ENCODE measurements around the gene INPP5F.

INPP5F gene

DNA sequence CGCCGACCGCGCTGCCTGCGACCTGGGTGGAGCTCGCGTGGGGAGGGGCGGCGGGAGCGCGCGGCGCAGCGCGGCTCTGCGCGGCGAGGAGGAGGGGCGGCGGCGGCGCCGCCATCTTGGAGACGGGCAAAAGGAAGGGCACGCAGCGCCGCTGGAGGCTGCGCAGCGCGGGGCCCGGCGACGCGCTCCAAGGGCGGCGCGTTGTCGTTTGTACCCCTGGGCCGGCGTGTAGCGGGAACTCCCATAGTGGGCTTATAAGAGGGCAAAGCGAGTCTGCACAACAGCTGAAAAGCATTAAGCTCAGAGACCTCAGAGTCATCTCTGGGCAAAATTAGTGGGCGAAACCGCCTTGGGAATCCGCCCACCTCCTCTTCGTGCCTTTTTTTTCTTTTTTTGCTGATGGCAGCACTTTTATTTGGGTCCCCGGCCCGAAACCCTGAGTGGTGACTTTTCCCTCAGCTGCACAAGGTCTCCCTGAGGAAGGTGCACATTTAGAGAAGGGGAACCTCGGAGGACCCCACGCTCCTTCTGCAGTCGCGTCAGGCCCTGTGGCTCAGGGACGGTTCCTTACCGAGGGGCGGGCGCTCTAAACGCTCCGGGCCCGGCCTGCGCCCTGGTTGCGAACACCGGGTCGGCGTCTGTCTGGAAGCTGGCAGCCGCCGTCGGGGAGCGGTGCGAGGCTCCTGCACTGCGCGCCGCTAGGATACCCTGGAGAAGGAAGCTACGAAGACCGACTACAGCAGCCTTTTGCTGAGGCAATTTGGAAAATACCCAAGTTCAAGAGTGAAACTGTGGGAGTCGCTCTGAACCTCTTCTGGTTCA, 147.2 kb downstream of the INPP5F start:
- Mint-ChIP-seq H3K27ac (peak overlapping the region; percentile 92 to 95 (median 93)), H3K4me1 (peaks cover 28% of the 10 kb centered on the region), H3K9me3 (no peaks in the 10 kb centered on the region), H3K4me3 (peak overlapping the region; percentile 86 to 93 (median 90)), H3K27me3 (ENCODE audit: low read depth) (no peaks in the 10 kb centered on the region), H3K36me3 (ENCODE audit: low read depth) (no peaks in the 10 kb centered on the region)
- TF ChIP-seq, protein P1, sequence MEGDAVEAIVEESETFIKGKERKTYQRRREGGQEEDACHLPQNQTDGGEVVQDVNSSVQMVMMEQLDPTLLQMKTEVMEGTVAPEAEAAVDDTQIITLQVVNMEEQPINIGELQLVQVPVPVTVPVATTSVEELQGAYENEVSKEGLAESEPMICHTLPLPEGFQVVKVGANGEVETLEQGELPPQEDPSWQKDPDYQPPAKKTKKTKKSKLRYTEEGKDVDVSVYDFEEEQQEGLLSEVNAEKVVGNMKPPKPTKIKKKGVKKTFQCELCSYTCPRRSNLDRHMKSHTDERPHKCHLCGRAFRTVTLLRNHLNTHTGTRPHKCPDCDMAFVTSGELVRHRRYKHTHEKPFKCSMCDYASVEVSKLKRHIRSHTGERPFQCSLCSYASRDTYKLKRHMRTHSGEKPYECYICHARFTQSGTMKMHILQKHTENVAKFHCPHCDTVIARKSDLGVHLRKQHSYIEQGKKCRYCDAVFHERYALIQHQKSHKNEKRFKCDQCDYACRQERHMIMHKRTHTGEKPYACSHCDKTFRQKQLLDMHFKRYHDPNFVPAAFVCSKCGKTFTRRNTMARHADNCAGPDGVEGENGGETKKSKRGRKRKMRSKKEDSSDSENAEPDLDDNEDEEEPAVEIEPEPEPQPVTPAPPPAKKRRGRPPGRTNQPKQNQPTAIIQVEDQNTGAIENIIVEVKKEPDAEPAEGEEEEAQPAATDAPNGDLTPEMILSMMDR (IDR thresholded peaks at IDR 0.05; ENCODE audit: unreplicated experiment in 3 of 3): no peak

DNA sequence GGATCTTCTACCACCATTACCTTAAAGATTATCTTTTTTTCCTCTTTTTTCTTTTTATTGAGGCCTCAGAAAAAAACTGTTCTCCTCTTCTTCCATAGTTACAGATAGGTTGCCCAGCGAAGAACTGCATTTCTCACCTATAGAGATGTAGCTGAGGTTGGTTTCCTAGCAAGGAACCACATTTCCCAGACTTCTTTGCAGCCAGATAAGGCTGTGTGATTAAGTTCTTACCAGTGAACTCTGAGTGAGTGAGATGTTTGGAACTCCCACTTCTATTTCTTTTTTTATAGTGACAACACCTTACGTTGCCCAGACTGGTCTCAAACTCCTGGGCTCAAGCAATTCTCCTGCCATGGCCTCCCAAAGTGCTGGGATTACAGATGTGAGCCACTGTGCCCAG, 152.7 kb downstream of the INPP5F start:
- H3K27ac Mint-ChIP-seq: no peak overlapping the region
- no peaks in the 10 kb centered on the region for H3K9me3 Mint-ChIP-seq
- no peaks in the 10 kb centered on the region for H3K36me3 Mint-ChIP-seq (ENCODE audit: low read depth)
- H3K27me3 Mint-ChIP-seq (ENCODE audit: low read depth): no peaks in the 10 kb centered on the region
- peaks cover 10% of the 10 kb centered on the region for H3K4me1 Mint-ChIP-seq
- no peak overlapping the region for H3K4me3 Mint-ChIP-seq
- TF ChIP-seq, protein P1 (IDR thresholded peaks at IDR 0.05; ENCODE audit: unreplicated experiment in 3 of 3): no peak
